HL-60/S4 (cell line): ENCODE results near the gene PRSS48.
"Not testable (repeated sequence)": the region's sequence is repeated elsewhere in the genome, so short reads cannot be mapped to it uniquely, and the experiment has no call there.

Source experiments
- in situ Hi-C: fragments of 300-500 bp; cut with MboI; formaldehyde crosslinking; loops from 2 replicates; pipeline ENCODE4 v1.14.3; 2022; ENCODE audit warnings: low sequenced_read_pairs

Gene PRSS48

GRCh38 chr4:151276787-151277562 is at the start of gene PRSS48:
TSS of gene PRSS48 (plus strand) at chr4:151277161. CDS start at chr4:151277173, 12 bp downstream.
- in situ Hi-C loops, result no loop called here

- in situ Hi-C loops, result no loop called here
Measured at GRCh38 chr4:151227172-151227571, 49.8 kb upstream of the PRSS48 start.

- in situ Hi-C loops, result no loop called here
Measured at GRCh38 chr4:151227731-151228130, 49.2 kb upstream of the PRSS48 start.

- in situ Hi-C loops, result no loop called here
Measured at GRCh38 chr4:151228189-151229119, 48.5 kb upstream of the PRSS48 start.

GRCh38 chr4:151231915-151232595 is 44.9 kb upstream of the PRSS48 start:
- in situ Hi-C loops, result no loop called here

GRCh38 chr4:151233600-151233999 is 43.4 kb upstream of the PRSS48 start:
- in situ Hi-C loops, result no loop called here

DNA sequence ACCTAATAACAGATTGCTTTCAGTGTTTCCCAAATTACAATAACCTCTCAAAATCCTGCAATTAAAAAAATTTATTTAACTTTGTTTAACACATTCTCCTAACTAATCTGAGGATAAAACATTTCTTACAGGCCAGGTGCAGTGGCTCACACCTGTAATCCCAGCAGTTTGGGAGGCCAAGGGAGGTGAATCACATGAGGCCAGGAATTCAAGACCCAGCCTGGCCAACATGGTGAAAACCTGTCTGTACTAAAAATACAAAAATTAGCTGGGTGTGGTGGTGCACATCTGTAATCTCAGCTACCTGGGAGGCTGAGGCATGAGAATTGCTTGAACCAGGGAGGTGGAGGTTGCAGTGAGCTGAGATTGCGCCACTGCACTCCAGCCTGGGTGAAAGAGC is 41.6 kb upstream of the PRSS48 start:
- in situ Hi-C loops, result not testable (repeated sequence)

GRCh38 chr4:151236036-151236435 is 40.9 kb upstream of the PRSS48 start:
- in situ Hi-C loops, result no loop called here

GRCh38 chr4:151238477-151238876 is 38.5 kb upstream of the PRSS48 start:
- in situ Hi-C loops, result no loop called here

DNA sequence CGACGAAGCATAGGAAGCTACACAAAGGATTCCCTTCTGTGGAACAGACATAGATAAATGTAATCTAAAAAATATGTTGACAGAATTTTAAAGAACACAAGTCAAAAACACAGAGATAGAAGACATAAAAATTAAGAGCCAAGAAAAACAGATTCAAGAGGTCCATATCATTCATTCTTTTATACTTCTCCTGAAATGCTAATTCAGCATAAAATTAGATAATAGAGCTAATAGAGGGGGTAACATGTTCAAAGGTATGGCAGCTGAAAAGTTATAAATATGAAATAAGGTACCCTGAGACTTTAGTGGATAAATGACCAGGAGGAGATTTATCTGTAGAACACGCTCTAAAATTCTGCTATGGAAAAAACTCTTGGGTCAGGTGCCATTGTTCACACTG is 37.4 kb upstream of the PRSS48 start:
- in situ Hi-C loops, result no loop called here

GRCh38 chr4:151242305-151242704 is 34.7 kb upstream of the PRSS48 start:
- in situ Hi-C loops, result no loop called here

DNA sequence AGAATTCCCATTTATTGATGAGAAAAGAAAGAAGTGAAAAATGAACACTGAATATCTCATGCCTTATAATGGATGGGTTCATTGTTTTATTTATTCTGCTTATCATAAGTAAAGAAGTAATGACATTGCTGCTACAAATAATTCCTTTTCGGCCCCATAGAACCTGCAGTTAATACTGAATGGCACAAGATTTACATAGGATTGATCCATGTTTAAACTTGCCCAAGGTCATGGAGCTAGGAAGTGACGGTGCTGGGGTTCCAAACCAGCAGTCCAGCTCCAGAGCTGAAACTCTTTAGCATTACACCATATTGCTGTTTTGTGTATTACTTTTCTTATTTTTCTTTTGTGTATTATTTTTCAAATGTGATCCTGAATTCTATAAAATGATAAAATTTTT is 30.2 kb upstream of the PRSS48 start:
- in situ Hi-C loops, result no loop called here

GRCh38 chr4:151247395-151247794 is 29.6 kb upstream of the PRSS48 start:
- in situ Hi-C loops, result no loop called here

DNA sequence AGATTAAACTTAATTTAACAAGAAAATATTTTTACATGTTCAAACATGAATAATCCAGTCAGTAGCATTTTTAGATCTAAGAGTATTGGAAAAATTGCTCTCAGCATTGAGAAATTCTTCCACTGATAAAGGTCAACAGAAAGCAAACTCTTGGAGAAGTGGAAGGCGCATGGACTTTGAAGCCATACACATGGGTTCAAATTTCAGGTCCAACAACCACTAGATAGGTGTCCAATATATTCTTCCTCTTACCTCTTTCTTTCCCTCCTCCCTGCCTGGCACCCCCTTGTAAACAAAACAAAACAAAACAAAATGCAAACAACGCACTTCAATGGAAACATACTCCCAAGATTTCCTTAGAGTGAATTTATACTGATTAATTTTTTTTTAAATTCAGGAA is 28.4 kb upstream of the PRSS48 start:
- in situ Hi-C loops, result no loop called here

DNA sequence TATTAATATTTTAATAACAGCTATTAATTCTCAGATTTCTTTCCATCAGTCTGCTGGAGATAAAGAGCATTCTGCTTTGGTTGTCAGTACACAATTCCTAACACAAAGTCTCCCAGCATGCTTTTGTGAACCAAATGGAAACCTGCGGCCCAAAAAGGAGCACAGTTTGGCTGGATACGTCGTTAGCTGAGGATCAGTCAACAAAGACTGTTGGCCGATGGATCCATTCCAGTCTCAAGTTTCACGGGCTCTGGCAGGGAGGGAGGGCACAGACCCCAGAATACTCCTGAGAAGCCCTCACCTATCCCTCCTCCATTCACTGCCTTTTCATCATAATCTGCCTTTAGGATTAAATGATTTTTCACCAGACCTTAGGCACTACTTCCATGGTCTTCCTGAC is 26.3 kb upstream of the PRSS48 start:
- in situ Hi-C loops, result no loop called here

GRCh38 chr4:151251603-151252304 is 25.2 kb upstream of the PRSS48 start:
- in situ Hi-C loops, result no loop called here

DNA sequence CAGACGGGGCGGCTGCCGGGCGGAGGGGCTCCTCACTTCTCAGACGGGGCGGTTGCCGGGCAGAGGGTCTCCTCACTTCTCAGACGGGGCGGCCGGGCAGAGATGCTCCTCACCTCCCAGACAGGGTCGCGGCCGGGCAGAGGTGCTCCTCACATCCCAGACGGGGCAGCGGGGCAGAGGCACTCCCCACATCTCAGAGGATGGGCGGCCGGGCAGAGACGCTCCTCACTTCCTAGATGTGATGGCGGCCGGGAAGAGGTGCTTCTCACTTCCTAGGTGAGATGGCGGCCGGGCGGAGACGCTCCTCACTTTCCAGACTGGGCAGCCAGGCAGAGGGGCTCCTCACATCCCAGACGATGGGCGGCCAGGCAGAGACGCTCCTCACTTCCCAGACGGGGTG is 21.7 kb upstream of the PRSS48 start:
- in situ Hi-C loops, result not testable (repeated sequence)

DNA sequence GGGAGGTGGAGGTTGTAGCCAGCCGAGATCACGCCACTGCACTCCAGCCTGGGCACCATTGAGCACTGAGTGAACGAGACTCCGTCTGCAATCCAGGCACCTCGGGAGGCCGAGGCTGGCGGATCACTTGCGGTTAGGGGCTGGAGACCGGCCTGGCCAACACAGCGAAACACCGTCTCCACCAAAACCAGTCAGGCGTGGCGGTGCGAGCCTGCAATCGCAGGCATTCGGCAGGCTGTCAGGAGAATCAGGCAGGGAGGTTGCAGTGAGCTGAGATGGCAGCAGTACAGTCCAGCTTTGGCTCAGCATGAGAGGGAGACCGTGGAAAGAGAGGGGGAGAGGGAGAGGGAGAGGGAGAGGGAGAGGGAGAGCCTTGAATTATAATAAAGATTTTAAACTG is 21.3 kb upstream of the PRSS48 start:
- in situ Hi-C loops, result not testable (repeated sequence)

GRCh38 chr4:151256134-151256533 is 20.8 kb upstream of the PRSS48 start:
- in situ Hi-C loops, result no loop called here

DNA sequence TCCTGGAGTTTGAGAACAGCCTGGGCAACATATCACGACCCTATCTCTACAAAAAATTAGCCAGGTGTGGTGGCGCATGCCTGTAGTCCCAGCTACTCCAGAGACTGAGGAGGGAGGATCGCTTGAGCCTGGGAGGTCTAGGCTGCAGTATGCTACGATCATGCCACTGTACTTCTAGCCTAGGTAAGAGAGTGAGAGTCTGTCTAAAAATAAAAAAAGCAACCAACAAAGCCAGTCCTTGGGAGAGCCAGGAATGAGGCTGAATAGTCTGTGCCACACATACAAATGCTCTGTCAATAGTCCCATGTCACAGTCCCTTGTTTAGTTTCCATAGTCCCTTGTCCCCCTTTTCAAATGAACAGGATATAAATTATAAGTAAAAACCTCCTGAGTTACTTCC is 19.3 kb upstream of the PRSS48 start:
- in situ Hi-C loops, result no loop called here

- in situ Hi-C loops, result no loop called here
Measured at GRCh38 chr4:151259752-151260151, 17.2 kb upstream of the PRSS48 start.
